WERI-Rb-1 (cell line): ENCODE data around the gene GSTP1.

ENCODE experiments used
- DNase-seq: peaks from one replicate; pipeline ENCODE4 v3.0.0-alpha.2; 2020
- H3K27ac ChIP-seq: fragments of 250-450 bp; sonication (Bioruptor Pico); 2 replicates; pipeline ENCODE4 v1.5.1; 2020; ENCODE audit warnings: mild to moderate bottlenecking, moderate library complexity
- H3K27me3 ChIP-seq: fragments of 250-450 bp; sonication (Bioruptor Pico); 2 replicates; pipeline ENCODE4 v1.5.1; 2021; ENCODE audit warnings: mild to moderate bottlenecking, low read depth, moderate library complexity; ENCODE audit not compliant: insufficient read depth, severe bottlenecking
- H3K36me3 ChIP-seq: fragments of 250-450 bp; sonication (Bioruptor Pico); 2 replicates; pipeline ENCODE4 v1.5.1; 2020; ENCODE audit warnings: mild to moderate bottlenecking, moderate library complexity
- H3K4me3 ChIP-seq: 2 replicates; pipeline ENCODE4 v1.5.1; 2011; ENCODE audit warnings: low read depth, mild to moderate bottlenecking, control low read depth, low read length
- H3K9me3 ChIP-seq: fragments of 250-450 bp; sonication (Bioruptor Pico); 2 replicates; pipeline ENCODE4 v1.5.1; 2021; ENCODE audit warnings: mild to moderate bottlenecking, moderate library complexity; ENCODE audit not compliant: severe bottlenecking
- TF ChIP-seq, protein P1 (sequence below): IDR thresholded peaks from 2 replicates; pipeline ENCODE4 v1.5.1; 2011; ENCODE audit warnings: low read depth, mild to moderate bottlenecking, control low read depth, inconsistent platforms, low read length

Gene GSTP1

DNA sequence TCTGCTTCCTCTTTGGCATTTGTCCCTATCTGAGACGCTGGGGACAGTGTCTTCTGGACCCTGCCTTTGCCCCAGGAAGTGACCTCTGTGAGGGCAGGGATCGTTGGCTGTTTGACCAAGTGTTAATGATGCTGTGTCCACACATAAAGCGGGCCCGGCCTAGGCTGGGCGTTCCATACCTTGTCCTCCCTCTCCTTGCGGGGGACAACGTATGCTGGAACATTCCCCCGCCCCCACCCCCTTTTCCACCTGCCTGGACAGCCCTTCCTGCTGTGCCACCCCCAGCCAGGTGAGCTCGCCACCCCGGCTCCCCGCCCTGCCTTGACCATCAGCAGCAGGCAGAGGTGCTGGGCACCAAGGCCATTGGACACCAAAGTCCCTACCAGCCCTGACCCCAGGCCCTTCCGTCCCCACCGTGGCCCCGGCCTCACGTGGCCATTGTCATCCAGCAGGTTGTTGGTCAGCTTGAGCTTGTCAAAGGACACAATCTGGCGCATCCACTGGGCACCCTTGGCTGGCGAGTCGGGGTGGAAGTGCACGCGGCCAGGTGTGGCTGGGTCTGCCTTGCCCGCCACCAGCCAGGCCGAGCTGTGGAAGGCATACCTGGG, 50.2 kb downstream of the GSTP1 start:
- no peak for DNase-seq
- Histone ChIP-seq H3K9me3 (no peaks in the 10 kb centered on the region), H3K27me3 (no peaks in the 10 kb centered on the region), H3K36me3 (no peaks in the 10 kb centered on the region), H3K27ac (no peak overlapping the region), H3K4me3 (no peak overlapping the region)
- TF ChIP-seq, protein P1, sequence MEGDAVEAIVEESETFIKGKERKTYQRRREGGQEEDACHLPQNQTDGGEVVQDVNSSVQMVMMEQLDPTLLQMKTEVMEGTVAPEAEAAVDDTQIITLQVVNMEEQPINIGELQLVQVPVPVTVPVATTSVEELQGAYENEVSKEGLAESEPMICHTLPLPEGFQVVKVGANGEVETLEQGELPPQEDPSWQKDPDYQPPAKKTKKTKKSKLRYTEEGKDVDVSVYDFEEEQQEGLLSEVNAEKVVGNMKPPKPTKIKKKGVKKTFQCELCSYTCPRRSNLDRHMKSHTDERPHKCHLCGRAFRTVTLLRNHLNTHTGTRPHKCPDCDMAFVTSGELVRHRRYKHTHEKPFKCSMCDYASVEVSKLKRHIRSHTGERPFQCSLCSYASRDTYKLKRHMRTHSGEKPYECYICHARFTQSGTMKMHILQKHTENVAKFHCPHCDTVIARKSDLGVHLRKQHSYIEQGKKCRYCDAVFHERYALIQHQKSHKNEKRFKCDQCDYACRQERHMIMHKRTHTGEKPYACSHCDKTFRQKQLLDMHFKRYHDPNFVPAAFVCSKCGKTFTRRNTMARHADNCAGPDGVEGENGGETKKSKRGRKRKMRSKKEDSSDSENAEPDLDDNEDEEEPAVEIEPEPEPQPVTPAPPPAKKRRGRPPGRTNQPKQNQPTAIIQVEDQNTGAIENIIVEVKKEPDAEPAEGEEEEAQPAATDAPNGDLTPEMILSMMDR, result no peak

DNA sequence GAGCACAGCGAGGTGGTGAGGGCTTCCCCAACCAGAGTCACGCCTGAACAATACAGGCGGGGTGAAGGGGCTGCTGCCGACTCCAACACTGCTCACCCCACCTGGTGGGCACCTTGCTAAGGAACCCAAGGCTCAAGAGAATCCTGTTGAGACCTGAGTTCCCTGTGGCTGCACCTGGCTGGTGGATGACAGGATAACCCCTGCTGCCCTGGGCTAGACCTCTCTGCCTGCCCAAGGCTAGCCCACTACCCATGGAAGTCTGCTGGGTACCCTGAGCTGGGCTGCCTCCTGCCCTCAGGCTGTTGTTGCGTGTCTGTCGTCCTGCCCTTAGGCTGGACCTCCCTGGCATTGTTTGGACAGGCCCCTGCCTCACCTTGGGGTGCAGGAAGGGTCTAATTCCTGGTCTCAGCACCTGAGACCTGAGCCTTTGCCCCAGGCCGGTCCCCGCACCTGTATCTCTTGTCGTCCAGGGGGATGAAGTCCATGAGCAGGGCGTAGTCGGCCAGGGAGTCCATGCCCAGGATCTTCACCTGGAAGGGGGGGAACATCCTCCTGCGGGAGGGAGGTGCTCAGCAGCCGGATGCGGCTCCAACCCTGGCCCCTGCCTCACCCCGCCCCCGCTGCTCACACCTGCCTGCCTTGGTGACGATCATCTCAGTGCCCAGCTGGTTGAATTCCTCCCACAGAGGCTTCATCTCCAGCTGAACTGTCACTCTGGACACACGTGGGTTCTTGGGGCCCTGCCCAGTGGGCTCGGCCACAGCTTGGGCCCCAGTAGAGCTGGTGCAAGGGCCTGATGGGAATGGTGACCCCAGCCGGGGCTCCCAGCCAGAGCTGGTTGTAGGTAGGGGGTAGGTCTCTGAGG, 51.0 kb downstream of the GSTP1 start:
- TF ChIP-seq, protein P1, result no peak
- no peak for DNase-seq
- Histone ChIP-seq H3K4me3 (no peak overlapping the region), H3K9me3 (no peaks in the 10 kb centered on the region), H3K36me3 (no peaks in the 10 kb centered on the region), H3K27ac (no peak overlapping the region), H3K27me3 (no peaks in the 10 kb centered on the region)

DNA sequence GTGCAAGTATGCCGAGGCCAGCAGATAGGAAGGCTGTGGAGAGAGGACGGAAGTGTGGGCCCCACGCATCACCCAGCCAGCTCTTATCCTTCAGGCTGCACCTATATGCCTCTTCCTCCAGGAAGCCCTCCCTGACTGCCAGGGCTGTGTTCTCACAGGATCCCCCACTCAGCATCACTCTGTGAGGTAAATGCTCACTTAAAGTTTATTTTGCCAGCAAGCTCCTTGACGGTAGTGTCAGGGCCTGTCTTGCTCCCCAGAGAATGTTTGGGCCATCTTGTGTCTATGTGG, 51.6 kb downstream of the GSTP1 start:
- no peak for DNase-seq
- TF ChIP-seq, protein P1, result no peak
- no peak overlapping the region for H3K27ac ChIP-seq
- no peak overlapping the region for H3K4me3 ChIP-seq
- no peaks in the 10 kb centered on the region for H3K9me3 ChIP-seq
- H3K27me3 ChIP-seq, result no peaks in the 10 kb centered on the region
- no peaks in the 10 kb centered on the region for H3K36me3 ChIP-seq
